OCI-LY7 (cell line): ENCODE results near the gene ANKRD9. TPM values are rescaled to one million over a fixed set of nuclear protein-coding genes. Genes with fewer than 3 reads are reported as not detected.

Source experiments
- BruUV-seq: library from RNA; stranded (reverse); fragments of 400-500 nt; replicated peaks from 2 replicates; lab custom pipeline; 2021; lab: Mats Ljungman, UMichigan
- CTCF ChIA-PET: fragments of 300-600 bp; sonication (Branson Sonifier 250); formaldehyde crosslinking; loops from one replicate; lab custom pipeline; 2022; ENCODE audit warnings: antibody characterized with exemption; ENCODE audit not compliant: unreplicated experiment; lab: Charles Lee
- POLR2A ChIA-PET: fragments of 300-600 bp; sonication (Branson Sonifier 250); formaldehyde crosslinking; loops from one replicate; lab custom pipeline; 2022; ENCODE audit warnings: antibody characterized with exemption; lab: Charles Lee
- DNase-seq: peaks from one replicate; pipeline ENCODE4 v3.0.0-alpha.2; 2015; ENCODE audit warnings: low spot score
- H2AFZ ChIP-seq: fragments of 200-600 bp; sonication (generic), shearing (Covaris generic); 2 replicates; pipeline ENCODE4 v1.6.1; 2014; ENCODE audit warnings: mild to moderate bottlenecking, antibody characterized with exemption, low read length, moderate library complexity
- H3K27ac ChIP-seq: fragments of 200-600 bp; sonication (generic); 2 replicates; pipeline ENCODE4 v1.5.1; 2014; ENCODE audit warnings: mixed run types, low read depth, mild to moderate bottlenecking, moderate library complexity, low read length, inconsistent platforms; ENCODE audit not compliant: poor library complexity, severe bottlenecking
- H3K36me3 ChIP-seq: fragments of 200-600 bp; sonication (generic); 2 replicates; pipeline ENCODE4 v1.6.1; 2014; ENCODE audit warnings: mild to moderate bottlenecking, antibody characterized with exemption, low read length, moderate library complexity, mixed read lengths; ENCODE audit not compliant: insufficient read depth
- H3K4me1 ChIP-seq: fragments of 200-600 bp; sonication (generic); 2 replicates; pipeline ENCODE4 v1.5.1; 2014; ENCODE audit warnings: mild to moderate bottlenecking, low read length; ENCODE audit not compliant: insufficient read depth, poor library complexity, severe bottlenecking
- H3K4me2 ChIP-seq: fragments of 200-600 bp; sonication (generic); 2 replicates; pipeline ENCODE4 v1.6.1; 2014; ENCODE audit warnings: mild to moderate bottlenecking, low read length
- H3K4me3 ChIP-seq: fragments of 200-600 bp; sonication (generic); 2 replicates; pipeline ENCODE4 v1.5.1; 2014; ENCODE audit warnings: mild to moderate bottlenecking, low read depth, low read length; ENCODE audit not compliant: poor library complexity, severe bottlenecking
- H3K79me2 ChIP-seq: fragments of 200-600 bp; sonication (generic); 2 replicates; pipeline ENCODE4 v1.6.1; 2016; ENCODE audit warnings: low read depth, mild to moderate bottlenecking, low read length, moderate library complexity, mixed read lengths; ENCODE audit not compliant: insufficient read depth
- H3K9me2 ChIP-seq: fragments of 200-600 bp; sonication (generic); 2 replicates; pipeline ENCODE4 v1.6.1; 2016; ENCODE audit warnings: mild to moderate bottlenecking, low read length, mixed read lengths; ENCODE audit not compliant: insufficient read depth
- H3K9me3 ChIP-seq: fragments of 200-600 bp; sonication (generic); 2 replicates; pipeline ENCODE4 v1.6.1; 2014; ENCODE audit warnings: mild to moderate bottlenecking, mixed run types, low read length, mixed read lengths
- H4K20me1 ChIP-seq: fragments of 200-600 bp; sonication (generic); 2 replicates; pipeline ENCODE4 v1.6.1; 2014; ENCODE audit warnings: mild to moderate bottlenecking, antibody characterized with exemption, low read length, moderate library complexity, mixed read lengths; ENCODE audit not compliant: insufficient read depth
- CTCF ChIP-seq: fragments of 200-600 bp; sonication (generic); conservative IDR thresholded peaks from 2 replicates; pipeline ENCODE4 v1.5.1; 2014; ENCODE audit warnings: mild to moderate bottlenecking, antibody characterized with exemption, low read length, moderate library complexity, mixed read lengths
- EZH2phosphoT487 ChIP-seq: fragments of 200-600 bp; sonication (generic); IDR thresholded peaks from 2 replicates; pipeline ENCODE4 v1.6.1; 2018; ENCODE audit warnings: low read depth, borderline replicate concordance, mild to moderate bottlenecking, mixed run types, antibody characterized with exemption, low read length, moderate library complexity, mixed read lengths
- intact Hi-C: fragments of 100-400 bp; cut with micrococcal nuclease; formaldehyde crosslinking; loops from one replicate; pipeline ENCODE4 v1.10.0; 2022; ENCODE audit not compliant: unreplicated experiment
- total RNA-seq, 2 experiments: library from RNA; depleted of rRNA in 1 of 2; stranded (reverse); fragments of >200 nt in 1 of 2; shearing (Covaris generic) in 1 of 2; gene quantifications; 2 replicates each; pipeline ENCODE4 v1.2.3, GENCODE V29; 2014 to 2022

The ANKRD9 gene
- total RNA-seq, 2 experiments from 2014 or later: 1.2 to 1.9 TPM

- no peak overlapping the region for H3K27ac ChIP-seq
- no peaks in the 10 kb centered on the region for H3K79me2 ChIP-seq
- H2AFZ ChIP-seq: no peak overlapping the region
- TF ChIP-seq EZH2phosphoT487 (no peak), CTCF (no peak)
- CTCF ChIA-PET: no interaction called here
- BruUV-seq: no TSS peak
- no peaks in the 10 kb centered on the region for H4K20me1 ChIP-seq
- no peak for DNase-seq
- no peak overlapping the region for H3K4me3 ChIP-seq
- no peaks in the 10 kb centered on the region for H3K36me3 ChIP-seq
- intact Hi-C loops: no loop called here
- no peaks in the 10 kb centered on the region for H3K9me2 ChIP-seq
- POLR2A ChIA-PET: no interaction called here
- H3K4me2 ChIP-seq: no peak overlapping the region
- H3K9me3 ChIP-seq: no peaks in the 10 kb centered on the region
- H3K4me1 ChIP-seq: no peaks in the 10 kb centered on the region
Measured at GRCh38 chr14:102499401-102500157, 10.0 kb downstream of the ANKRD9 start.

- Histone ChIP-seq H3K79me2 (no peaks in the 10 kb centered on the region), H2AFZ (no peak overlapping the region), H3K4me1 (no peaks in the 10 kb centered on the region), H3K9me3 (no peaks in the 10 kb centered on the region), H3K9me2 (no peaks in the 10 kb centered on the region), H3K4me2 (no peak overlapping the region), H3K4me3 (no peak overlapping the region), H3K36me3 (no peaks in the 10 kb centered on the region), H4K20me1 (no peaks in the 10 kb centered on the region), H3K27ac (no peak overlapping the region)
- ChIA-PET POLR2A (no interaction called here), CTCF (no interaction called here)
- intact Hi-C loops: no loop called here
- DNase-seq: no peak
- TF ChIP-seq CTCF (no peak), EZH2phosphoT487 (no peak)
- no TSS peak for BruUV-seq
Measured at GRCh38 chr14:102498678-102499265, 10.8 kb downstream of the ANKRD9 start.
